NCI-H2107 treated with DMSO at 0.1 percent for 48 hours (cell line): ENCODE data around the gene CPSF4.

ENCODE experiments used
- DNase-seq: peaks from one replicate; lab custom pipeline; 2025; ENCODE audit not compliant: unreplicated experiment; lab: John Stamatoyannopoulos, UW

CPSF4 gene

DNA sequence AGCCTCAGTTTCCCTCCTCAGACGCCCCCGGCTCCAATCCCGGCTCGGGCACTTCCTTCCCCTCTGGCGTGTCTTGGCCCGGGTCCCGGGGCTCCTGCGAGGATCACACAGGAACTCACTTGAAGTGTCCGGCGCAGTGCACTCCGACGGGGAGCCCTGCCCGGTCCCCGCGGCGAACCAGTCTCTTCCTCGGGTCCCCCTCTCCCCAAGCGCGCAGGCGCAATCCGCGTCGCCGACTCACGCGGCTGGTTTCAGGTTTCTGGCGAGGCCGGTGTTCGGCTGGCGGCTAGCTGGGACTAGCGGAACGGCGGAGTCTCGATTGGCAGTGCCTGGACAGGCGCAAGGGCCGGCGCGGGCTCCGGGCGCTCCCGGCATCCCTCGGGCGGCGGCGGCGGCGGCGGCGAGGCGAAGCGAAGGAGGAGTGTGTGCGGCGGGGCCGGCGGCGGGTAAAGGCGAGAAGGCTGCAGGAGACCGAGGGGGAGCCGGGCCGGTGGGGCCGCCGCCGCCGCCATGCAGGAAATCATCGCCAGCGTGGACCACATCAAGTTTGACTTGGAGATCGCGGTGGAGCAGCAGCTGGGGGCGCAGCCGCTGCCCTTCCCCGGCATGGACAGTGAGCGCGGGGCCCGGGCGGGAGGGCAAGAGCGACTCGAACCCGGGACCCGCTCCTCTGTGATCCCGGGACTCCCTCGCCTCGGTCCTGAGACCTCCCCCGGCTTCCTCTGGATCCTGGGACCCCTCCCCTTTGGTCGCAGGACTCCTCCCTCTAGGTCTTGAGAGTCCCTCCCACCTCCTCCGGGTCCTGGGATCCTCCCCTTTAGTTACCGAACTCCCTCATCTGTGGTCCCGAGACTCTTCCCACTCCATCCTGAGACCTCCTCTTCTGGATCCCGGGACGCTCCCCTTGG is at the start of gene CPSF4, which contains the start of gene PTCD1:
Gene CPSF4, plus strand, starts transcription at position 371 of the 908 bp plus-strand sequence. Its CDS starts 140 bp downstream, at position 511.
Gene PTCD1, minus strand, starts transcription at position 226 of the 908 bp plus-strand sequence. CDS start 3,556 bp downstream, outside the sequence.
- DNase-seq, result peak; percentile 93

DNA sequence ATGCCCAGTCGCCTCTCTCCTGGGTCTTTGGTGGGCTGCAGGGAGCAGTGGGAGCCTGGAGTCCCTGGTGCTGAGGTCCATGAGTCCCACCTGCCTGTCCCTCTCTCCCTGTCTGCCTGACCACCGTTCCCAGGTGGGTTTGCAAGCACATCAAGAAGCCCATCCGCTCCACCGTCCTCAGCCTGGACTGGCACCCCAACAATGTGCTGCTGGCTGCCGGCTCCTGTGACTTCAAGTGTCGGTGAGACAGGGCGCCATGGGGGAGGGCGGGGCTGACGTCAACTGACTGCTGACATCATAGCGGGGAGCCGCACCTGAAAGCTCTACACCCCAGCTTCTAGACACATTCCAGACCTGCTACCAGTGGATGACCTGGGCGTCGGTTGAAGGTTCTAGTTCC is 49.0 kb upstream of the CPSF4 start:
- no peak for DNase-seq

- no peak for DNase-seq
Measured at GRCh38 chr7:99390941-99391602, 47.7 kb upstream of the CPSF4 start.

DNA sequence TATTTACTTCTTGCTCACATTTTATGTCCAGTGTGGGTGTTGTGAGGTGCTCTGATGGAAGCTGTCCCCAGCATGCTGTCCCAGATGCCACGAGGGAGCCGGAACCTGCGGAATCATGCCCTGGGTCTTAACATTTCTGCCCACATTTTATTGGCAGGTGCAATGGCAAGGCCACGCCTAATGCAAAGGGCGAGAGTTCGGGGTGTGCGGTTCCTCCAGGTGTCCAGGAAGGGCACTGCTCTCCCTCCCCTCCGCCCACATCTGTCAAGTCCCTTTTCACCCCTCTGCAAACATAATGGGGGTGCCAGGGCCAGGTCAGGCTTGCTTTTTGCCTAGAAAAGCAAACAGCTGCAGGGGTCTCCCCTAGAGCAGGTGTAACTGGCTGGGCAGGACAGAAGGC is 46.7 kb upstream of the CPSF4 start:
- no peak for DNase-seq

DNA sequence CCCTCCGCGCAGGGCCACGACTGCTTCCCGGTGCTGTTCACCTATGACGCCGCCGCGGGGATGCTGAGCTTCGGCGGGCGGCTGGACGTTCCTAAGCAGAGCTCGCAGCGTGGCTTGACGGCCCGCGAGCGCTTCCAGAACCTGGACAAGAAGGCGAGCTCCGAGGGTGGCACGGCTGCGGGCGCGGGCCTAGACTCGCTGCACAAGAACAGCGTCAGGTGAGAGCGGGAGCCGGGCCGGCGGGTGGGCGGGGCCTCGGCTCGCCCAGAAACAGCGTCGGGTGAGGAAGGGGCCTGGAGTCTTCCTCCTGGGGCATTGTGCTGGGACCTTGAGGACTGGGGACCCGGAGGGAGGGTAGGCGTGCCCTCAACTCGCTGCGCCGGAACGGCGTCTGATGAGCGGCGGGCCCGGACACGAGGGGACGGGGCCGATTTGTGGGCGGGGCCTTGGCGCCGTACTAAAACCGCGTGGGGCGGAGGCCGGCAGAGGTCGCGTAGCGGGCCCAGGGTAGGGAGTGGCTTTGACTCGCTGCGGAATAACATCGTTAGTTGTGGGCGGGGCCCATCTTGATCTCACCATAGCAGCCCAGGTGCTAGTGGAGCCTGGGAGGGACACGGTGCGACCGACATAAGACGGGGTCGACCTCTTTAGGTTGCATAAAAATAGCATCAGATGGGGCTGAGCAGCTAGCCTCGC is 45.9 kb upstream of the CPSF4 start:
- DNase-seq, result peak; percentile 86

DNA sequence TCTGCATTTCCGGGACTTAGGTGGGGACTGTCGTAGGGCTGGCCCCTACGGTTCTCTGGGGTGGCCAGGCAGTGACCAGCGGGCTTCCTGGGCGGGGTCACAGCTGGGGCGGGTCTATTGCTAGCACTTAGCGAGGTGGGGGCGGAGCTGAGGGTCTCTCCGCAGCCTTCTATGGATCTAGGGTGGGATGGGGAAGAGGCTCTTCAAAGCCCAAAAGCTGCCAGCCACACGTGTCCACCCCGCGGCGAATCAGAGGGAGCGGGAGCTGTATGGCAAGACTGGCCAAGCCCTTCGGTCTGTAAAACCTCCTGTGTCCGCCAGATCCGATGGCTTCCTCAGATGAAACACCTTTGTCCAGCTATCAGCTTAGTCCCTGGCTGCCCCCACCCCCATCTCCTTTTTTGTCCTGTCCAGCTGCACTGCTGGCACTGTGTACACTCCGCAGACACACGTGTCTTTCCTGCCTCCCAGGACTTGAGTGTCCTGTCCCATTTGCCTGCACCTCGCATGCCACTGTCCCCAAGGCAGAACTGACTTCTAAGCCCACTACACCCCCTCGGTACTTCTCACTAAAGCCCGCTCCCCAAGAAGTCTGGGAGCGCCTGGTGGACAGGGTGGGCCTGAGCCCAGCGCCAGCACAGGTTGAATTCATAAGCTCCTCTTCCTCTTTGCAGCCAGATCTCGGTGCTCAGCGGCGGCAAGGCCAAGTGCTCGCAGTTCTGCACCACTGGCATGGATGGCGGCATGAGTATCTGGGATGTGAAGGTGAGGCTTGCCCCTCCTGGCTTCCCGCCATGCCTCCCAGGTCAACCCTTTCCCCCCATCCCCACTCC is 45.2 kb upstream of the CPSF4 start:
- DNase-seq, result no peak

- DNase-seq, result no peak
Measured at GRCh38 chr7:99394188-99394502, 44.6 kb upstream of the CPSF4 start.

- DNase-seq, result no peak
Measured at GRCh38 chr7:99395616-99396327, 43.0 kb upstream of the CPSF4 start.

DNA sequence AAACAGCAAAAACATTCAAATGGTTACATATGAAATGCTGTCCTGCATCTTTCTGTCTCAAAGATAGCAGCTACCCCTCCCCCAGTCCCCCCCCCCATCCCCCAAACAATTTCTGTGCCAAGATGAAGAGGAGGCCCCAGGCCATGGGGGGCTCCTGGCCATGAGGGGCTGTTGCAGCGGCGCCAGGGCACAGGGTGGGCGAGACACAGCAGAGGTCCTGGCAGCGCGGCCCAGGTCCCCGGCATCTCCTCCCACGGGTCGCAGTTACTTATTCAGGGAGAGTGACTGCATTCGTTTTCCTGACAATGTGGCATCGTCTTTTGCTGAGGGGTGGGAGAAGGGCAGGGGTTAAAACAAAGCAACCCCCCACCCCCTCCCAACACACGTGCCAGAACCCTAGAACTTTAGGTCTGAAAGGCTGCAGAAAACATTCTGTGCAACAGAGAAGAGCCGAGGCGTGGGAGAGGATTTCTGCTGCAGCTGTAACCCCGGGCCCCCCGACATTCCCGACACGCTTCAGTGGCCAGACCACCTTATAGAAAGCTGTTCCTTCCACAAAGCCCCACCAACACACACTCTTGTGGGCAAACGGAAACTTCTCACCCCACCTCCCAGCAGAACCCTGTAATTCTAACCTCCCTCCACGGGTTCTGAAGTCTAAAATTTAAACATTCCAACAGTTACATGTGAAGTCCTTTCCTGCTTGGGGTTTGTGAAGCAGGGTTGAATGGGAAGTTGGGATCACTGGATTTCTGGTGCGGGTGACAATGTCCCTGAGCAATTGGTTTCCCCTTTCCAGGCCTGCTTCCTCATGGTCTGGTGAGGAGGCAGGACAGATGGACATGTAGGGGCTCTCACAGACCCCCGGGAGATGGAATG is 42.1 kb upstream of the CPSF4 start:
- DNase-seq, result no peak

- DNase-seq, result no peak
Measured at GRCh38 chr7:99397297-99397983, 41.3 kb upstream of the CPSF4 start.

DNA sequence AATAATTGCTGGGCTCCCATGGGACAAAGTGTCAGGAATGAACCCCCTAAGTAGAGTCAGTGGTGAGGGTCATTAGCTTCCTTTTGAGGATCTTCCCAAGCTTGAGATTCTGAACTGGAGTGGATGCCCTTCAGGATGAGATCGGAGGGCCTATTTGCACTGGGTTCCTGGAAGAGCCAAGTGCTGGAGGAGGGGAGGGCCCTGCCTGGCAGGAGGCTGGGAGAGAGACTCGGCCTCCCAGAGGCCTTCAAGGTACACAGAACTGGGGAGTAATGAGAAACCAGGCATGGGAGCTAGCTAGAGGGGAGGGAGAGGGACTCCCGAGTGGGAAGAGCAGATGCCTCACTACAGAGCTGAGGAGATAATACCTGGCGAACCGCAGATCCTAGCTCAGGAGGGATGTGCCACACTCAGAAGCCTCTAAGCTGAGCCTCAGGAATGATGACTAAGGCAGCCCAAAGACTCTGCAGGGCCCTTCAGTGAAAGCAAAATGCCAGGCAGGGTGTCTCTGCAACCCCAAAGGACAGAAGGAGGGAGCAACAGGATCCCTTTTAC is 39.8 kb upstream of the CPSF4 start:
- no peak for DNase-seq

DNA sequence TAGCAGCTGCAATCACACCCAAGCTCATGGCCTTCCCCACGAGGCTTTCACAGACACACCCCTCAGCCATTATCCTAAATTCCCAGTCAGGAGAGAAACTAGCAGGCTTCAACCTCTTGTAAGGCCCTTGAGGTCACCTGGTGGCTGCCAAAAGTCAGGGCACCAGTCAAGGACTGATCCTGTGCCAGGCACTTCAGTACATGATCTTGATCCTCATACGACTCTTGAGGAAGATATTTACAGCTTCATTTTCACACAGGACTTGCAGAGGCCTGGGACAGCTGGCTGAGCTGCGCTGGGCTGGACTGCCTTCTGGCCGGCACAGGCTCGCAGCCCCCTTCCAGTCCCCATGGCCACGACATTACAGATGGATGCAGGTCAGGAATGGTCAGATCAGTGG is 39.1 kb upstream of the CPSF4 start:
- no peak for DNase-seq

- no peak for DNase-seq
Measured at GRCh38 chr7:99402854-99403253, 35.9 kb upstream of the CPSF4 start.

GRCh38 chr7:99403764-99404163 is 35.0 kb upstream of the CPSF4 start:
- no peak for DNase-seq

DNA sequence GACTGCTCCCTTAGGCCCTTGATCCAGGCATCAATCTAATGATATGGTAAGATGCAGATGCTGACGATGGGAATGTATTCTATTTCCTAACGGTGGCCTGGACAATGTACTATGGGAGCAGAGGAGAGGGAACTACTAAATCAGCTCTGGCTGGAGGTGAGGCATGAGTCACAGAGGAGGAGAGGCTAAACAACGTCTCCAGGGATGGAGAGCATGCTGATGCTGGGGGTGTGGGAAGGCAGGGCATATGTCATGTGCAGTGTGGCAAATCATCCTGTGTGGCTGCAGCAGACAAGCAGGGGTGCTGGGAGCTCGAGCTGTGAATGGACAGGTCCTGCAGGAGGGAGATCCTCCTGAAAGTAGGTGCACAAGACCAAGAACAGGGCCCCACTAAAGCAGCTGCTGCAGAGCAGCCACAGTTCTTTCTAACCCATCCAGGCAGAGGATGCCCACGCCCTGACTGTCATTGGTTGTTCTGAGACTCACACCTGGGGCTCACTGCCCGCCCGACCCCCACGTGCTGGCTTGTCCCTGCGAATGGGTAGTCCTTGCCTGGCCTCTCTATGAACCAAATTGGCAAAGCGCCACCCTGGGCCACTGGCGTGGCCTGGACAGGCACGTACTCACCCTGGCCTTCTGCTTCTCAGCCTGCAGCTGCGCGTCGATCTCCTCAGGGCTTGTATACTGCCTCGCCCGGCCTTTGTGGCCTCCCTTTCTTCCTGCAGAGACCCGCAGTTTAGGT is 34.3 kb upstream of the CPSF4 start:
- DNase-seq, result no peak

GRCh38 chr7:99404977-99405320 is 33.8 kb upstream of the CPSF4 start:
- DNase-seq, result no peak

DNA sequence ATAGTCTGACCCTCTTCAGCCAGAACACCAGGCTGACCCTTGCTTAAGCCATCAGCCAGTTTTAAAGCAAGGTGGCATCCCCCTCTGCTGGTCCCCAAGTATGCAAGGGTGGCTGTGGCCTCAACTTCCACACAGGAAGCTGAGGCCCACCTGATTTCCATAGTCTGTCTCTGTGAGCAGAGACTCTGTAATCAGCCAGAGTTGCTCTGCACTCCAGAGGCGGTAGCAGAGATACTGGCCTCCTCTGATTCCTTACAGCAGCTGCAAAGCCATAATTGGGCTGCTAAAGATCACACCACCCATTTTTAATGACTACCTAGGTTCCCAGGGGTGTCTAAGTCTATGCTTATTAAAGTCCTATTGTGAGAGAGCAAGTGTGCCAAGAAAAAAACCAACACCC is 32.2 kb upstream of the CPSF4 start:
- DNase-seq, result no peak

- peak; percentile 38 for DNase-seq
Measured at GRCh38 chr7:99407872-99408378, 30.8 kb upstream of the CPSF4 start.
